ENCODE data around the gene C1QA. TPM values are rescaled to one million over a fixed set of nuclear protein-coding genes. Genes with fewer than 3 reads are reported as not detected.
A peak's percentile ranks its signal among the peaks of the same experiment; 100 is the strongest.
"Not testable (repeated sequence)": the region's sequence is repeated elsewhere in the genome, so short reads cannot be mapped to it uniquely, and the experiment has no call there.

Gene C1QA
- total RNA-seq, 4 donors from 2014 or later: 12.3 to 90.8 (median 28.7) TPM

GRCh38 chr1:22674410-22674749, 38.0 kb downstream of the C1QA start:
- TF ChIP-seq CTCF (IDR thresholded peaks at IDR 0.05): no peak
- no peak for TF ChIP-seq POLR2A (IDR thresholded peaks at IDR 0.05)
- Histone ChIP-seq H3K36me3 (no peaks in the 10 kb centered on the region), H3K9me3 (no peaks in the 10 kb centered on the region), H3K4me1 (peaks cover 0 to 11% (median 0%) of the 10 kb centered on the region in 4 donors), H3K27ac (no peak overlapping the region), H3K27me3 (no peaks in the 10 kb centered on the region), H3K4me3 (no peak overlapping the region)
- no peak for DNase-seq

- H3K27me3 ChIP-seq, H3K36me3 ChIP-seq, H3K4me3 ChIP-seq, H3K9me3 ChIP-seq, H3K27ac ChIP-seq, DNase-seq: not testable (repeated sequence)
- peaks cover 0 to 11% (median 0%) of the 10 kb centered on the region in 4 donors for H3K4me1 ChIP-seq
Observed at GRCh38 chr1:22676151-22676550, 39.7 kb downstream of the C1QA start.

DNA sequence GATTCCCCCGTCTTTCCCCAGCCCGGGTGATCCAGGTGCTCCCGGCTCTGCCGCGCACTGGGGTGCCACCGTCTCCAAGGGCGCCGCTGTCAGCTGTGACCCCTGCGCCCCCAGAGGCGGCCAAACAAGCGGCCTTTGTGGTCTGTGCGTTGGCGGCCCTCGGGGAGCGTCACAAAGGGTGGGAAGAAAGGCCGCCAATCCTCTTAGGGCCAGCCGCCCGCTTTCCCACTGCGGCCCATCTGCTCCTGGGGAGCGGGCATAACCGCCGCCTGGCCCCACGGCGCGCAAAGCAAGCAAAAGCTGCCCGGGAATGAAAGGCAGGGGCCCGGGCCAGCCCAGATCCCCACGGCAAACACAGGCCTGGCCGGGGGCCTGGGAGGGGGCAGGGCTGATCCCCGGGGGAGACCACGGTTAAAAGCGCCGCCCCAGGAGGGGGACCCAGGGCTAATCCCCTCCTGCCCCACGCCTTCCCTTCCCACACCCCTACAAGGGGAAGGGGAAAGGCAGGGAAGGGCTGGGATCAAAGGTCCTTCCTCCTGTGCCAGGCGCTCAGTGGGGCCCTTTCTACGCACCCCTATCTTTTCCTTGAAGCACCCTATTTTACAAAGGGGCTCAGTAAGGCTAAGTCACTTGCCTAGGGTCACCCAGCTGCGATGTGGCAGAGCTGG, 40.6 kb downstream of the C1QA start:
- H3K27ac ChIP-seq: peak overlapping the region in 3 of 4 donors; percentile 12 to 52 (median 19)
- peak in 1 of 3 donors; percentile 52 for DNase-seq

GRCh38 chr1:22677931-22678896, 41.8 kb downstream of the C1QA start:
- TF ChIP-seq POLR2A (IDR thresholded peaks at IDR 0.05) (no peak), CTCF (IDR thresholded peaks at IDR 0.05) (no peak)
- H3K27ac ChIP-seq: no peak overlapping the region
- peaks cover 0 to 11% (median 0%) of the 10 kb centered on the region in 4 donors for H3K4me1 ChIP-seq
- H3K4me3 ChIP-seq: no peak overlapping the region
- no peak for DNase-seq
- H3K9me3 ChIP-seq: no peaks in the 10 kb centered on the region
- no peaks in the 10 kb centered on the region for H3K36me3 ChIP-seq
- no peaks in the 10 kb centered on the region for H3K27me3 ChIP-seq

More for the DNA sequence above, 40.6 kb downstream of the C1QA start:
- peaks cover 0 to 11% (median 0%) of the 10 kb centered on the region in 4 donors for H3K4me1 ChIP-seq
- H3K36me3 ChIP-seq: no peaks in the 10 kb centered on the region
- TF ChIP-seq CTCF (IDR thresholded peaks at IDR 0.05) (no peak), POLR2A (IDR thresholded peaks at IDR 0.05) (no peak)
- no peaks in the 10 kb centered on the region for H3K9me3 ChIP-seq
- H3K4me3 ChIP-seq: peak overlapping the region in 2 of 4 donors; percentile 17 to 26
- H3K27me3 ChIP-seq: no peaks in the 10 kb centered on the region

- H3K9me3 ChIP-seq: no peaks in the 10 kb centered on the region
- peak overlapping the region in 1 of 4 donors; percentile 25 for H3K27ac ChIP-seq
- H3K36me3 ChIP-seq: no peaks in the 10 kb centered on the region
- H3K4me1 ChIP-seq: peaks cover 0 to 11% (median 0%) of the 10 kb centered on the region in 4 donors
- H3K27me3 ChIP-seq: no peaks in the 10 kb centered on the region
- no peak overlapping the region for H3K4me3 ChIP-seq
- TF ChIP-seq CTCF (IDR thresholded peaks at IDR 0.05) (no peak), POLR2A (IDR thresholded peaks at IDR 0.05) (no peak)
- DNase-seq: peak in 1 of 3 donors; percentile 57
Observed at GRCh38 chr1:22680726-22681125, 44.3 kb downstream of the C1QA start.

Data from Peyer's patch (tissue), 4 donors.